Hepatocyte (in vitro differentiated cells): ENCODE measurements around the gene CAMKK2. TPM values are rescaled to one million over a fixed set of nuclear protein-coding genes. Genes with fewer than 3 reads are reported as not detected.
A peak's percentile ranks its signal among the peaks of the same experiment; 100 is the strongest.

Experiments
- DNase-seq: peaks from one replicate; pipeline ENCODE4 v3.0.0-alpha.2; 2016; ENCODE audit warnings: low spot score
- H2AFZ ChIP-seq: fragments of 200-600 bp; sonication (generic); 2 replicates; pipeline ENCODE4 v1.6.0; 2016; ENCODE audit warnings: antibody characterized with exemption, mild to moderate bottlenecking
- H3K27ac ChIP-seq: fragments of 200-600 bp; sonication (generic); 2 replicates; pipeline ENCODE4 v1.5.1; 2016; ENCODE audit warnings: mild to moderate bottlenecking
- H3K27me3 ChIP-seq: fragments of 200-600 bp; sonication (generic); 2 replicates; pipeline ENCODE4 v1.6.1; 2016
- H3K36me3 ChIP-seq: fragments of 200-600 bp; sonication (generic); replicated peaks from 2 replicates; pipeline ENCODE4 v1.5.1; 2016; ENCODE audit warnings: low read depth; ENCODE audit not compliant: insufficient read depth
- H3K4me1 ChIP-seq: fragments of 200-600 bp; sonication (generic); 2 replicates; pipeline ENCODE4 v1.5.1; 2016; ENCODE audit warnings: mild to moderate bottlenecking, moderate library complexity; ENCODE audit not compliant: insufficient read depth
- H3K4me2 ChIP-seq: fragments of 200-600 bp; sonication (generic); 2 replicates; pipeline ENCODE4 v1.6.0; 2016
- H3K4me3 ChIP-seq: fragments of 200-600 bp; sonication (generic); 2 replicates; pipeline ENCODE4 v1.5.1; 2016; ENCODE audit warnings: mild to moderate bottlenecking
- H3K79me2 ChIP-seq: fragments of 200-600 bp; sonication (generic); 2 replicates; pipeline ENCODE4 v1.6.0; 2017; ENCODE audit warnings: mild to moderate bottlenecking
- H3K9me2 ChIP-seq: fragments of 200-600 bp; sonication (generic); replicated peaks from 2 replicates; pipeline ENCODE4 v1.6.0; 2017; ENCODE audit warnings: mild to moderate bottlenecking; ENCODE audit not compliant: insufficient read depth
- H3K9me3 ChIP-seq: fragments of 200-600 bp; sonication (generic); 2 replicates; pipeline ENCODE4 v1.5.1; 2016; ENCODE audit warnings: low read depth, mild to moderate bottlenecking
- H4K20me1 ChIP-seq: fragments of 200-600 bp; sonication (generic); 2 replicates; pipeline ENCODE4 v1.6.0; 2016; ENCODE audit warnings: mild to moderate bottlenecking; ENCODE audit not compliant: insufficient read depth, poor library complexity, severe bottlenecking
- EZH2 ChIP-seq: fragments of 200-600 bp; sonication (generic); IDR thresholded peaks from 2 replicates; pipeline ENCODE4 v1.6.1; 2016; ENCODE audit warnings: antibody characterized with exemption, mild to moderate bottlenecking, borderline replicate concordance
- EZH2phosphoT487 ChIP-seq: fragments of 200-600 bp; sonication (generic); IDR thresholded peaks from one replicate; pipeline ENCODE4 v1.6.1; 2018; ENCODE audit warnings: antibody characterized with exemption, mild to moderate bottlenecking, low read depth, moderate library complexity; ENCODE audit not compliant: unreplicated experiment, severe bottlenecking
- WGBS: methylation state at CpG from one replicate; pipeline ENCODE4 v1.1.6; 2016; ENCODE audit warnings: low lambda C conversion rate; ENCODE audit errors: missing lambda C conversion rate; 5-methylcytosine and 5-hydroxymethylcytosine counted together
- polyA plus RNA-seq: library from polyadenylated mRNA; unstranded; fragments of >200 nt; fragmentation: Nextera tagmentation; extraction: Ambion mirVana; gene quantifications from 2 replicates; pipeline ENCODE4 v1.2.1, GENCODE V29; 2016
- total RNA-seq: library from RNA; depleted of rRNA; stranded (reverse); fragments of >200 nt; gene quantifications from 2 replicates; pipeline ENCODE4 v1.2.3, GENCODE V29; 2014
- TF ChIP-seq, protein P1 (sequence below): fragments of 200-600 bp; sonication (generic); IDR thresholded peaks from 2 replicates; pipeline ENCODE4 v1.5.1; 2016; ENCODE audit warnings: antibody characterized with exemption, mild to moderate bottlenecking; ENCODE audit not compliant: poor library complexity

Gene CAMKK2
- total and polyA plus RNA-seq, 2 experiments from 2014 or later: 21.5 to 21.9 TPM

DNA sequence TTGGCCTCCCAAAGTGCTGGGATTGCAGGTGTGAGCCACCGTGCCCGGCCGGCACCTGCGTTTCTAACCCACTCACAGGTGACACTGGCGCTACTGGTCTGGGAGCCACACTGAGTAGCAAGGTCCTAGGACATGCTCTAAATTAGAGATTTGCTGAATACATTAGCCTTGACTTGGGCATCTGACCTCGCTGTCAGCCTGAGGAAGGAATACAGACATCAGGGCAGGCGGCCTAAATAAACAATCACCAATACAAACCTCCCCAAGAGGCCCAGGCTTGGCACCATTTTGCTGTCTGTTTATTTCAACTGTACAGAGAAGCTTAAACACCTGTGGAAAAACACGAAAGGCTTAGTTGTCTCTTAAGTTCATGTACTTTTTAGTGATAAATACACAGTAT, 59.1 kb downstream of the CAMKK2 start:
- no peak for DNase-seq
- H3K27me3 ChIP-seq: no peaks in the 10 kb centered on the region
- H3K4me3 ChIP-seq: no peak overlapping the region
- H3K9me3 ChIP-seq: no peaks in the 10 kb centered on the region
- H3K4me1 ChIP-seq: peaks cover 11% of the 10 kb centered on the region
- no peak overlapping the region for H2AFZ ChIP-seq
- no peaks in the 10 kb centered on the region for H3K79me2 ChIP-seq
- H3K9me2 ChIP-seq: no peaks in the 10 kb centered on the region
- TF ChIP-seq EZH2phosphoT487: no peak
- TF ChIP-seq, protein P1, sequence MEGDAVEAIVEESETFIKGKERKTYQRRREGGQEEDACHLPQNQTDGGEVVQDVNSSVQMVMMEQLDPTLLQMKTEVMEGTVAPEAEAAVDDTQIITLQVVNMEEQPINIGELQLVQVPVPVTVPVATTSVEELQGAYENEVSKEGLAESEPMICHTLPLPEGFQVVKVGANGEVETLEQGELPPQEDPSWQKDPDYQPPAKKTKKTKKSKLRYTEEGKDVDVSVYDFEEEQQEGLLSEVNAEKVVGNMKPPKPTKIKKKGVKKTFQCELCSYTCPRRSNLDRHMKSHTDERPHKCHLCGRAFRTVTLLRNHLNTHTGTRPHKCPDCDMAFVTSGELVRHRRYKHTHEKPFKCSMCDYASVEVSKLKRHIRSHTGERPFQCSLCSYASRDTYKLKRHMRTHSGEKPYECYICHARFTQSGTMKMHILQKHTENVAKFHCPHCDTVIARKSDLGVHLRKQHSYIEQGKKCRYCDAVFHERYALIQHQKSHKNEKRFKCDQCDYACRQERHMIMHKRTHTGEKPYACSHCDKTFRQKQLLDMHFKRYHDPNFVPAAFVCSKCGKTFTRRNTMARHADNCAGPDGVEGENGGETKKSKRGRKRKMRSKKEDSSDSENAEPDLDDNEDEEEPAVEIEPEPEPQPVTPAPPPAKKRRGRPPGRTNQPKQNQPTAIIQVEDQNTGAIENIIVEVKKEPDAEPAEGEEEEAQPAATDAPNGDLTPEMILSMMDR: no peak
- TF ChIP-seq EZH2: no peak
- 98% methylated on average over 8 of the region's 8 CpGs for WGBS
- H4K20me1 ChIP-seq: no peaks in the 10 kb centered on the region
- H3K27ac ChIP-seq: peak overlapping the region; percentile 68
- H3K36me3 ChIP-seq: no peaks in the 10 kb centered on the region
- no peak overlapping the region for H3K4me2 ChIP-seq

- Histone ChIP-seq H3K36me3 (no peaks in the 10 kb centered on the region), H2AFZ (no peak overlapping the region), H3K79me2 (no peaks in the 10 kb centered on the region), H3K4me2 (no peak overlapping the region), H3K9me2 (no peaks in the 10 kb centered on the region), H3K4me3 (no peak overlapping the region), H3K27me3 (no peaks in the 10 kb centered on the region), H3K9me3 (no peaks in the 10 kb centered on the region), H3K4me1 (peaks cover 11% of the 10 kb centered on the region), H4K20me1 (no peaks in the 10 kb centered on the region), H3K27ac (peak overlapping the region; percentile 68)
- peak; percentile 42 for DNase-seq
- WGBS: 82% methylated on average over 9 of the region's 9 CpGs
- no peak for TF ChIP-seq EZH2phosphoT487
Observed at GRCh38 chr12:121236776-121237175, 59.7 kb downstream of the CAMKK2 start.

DNA sequence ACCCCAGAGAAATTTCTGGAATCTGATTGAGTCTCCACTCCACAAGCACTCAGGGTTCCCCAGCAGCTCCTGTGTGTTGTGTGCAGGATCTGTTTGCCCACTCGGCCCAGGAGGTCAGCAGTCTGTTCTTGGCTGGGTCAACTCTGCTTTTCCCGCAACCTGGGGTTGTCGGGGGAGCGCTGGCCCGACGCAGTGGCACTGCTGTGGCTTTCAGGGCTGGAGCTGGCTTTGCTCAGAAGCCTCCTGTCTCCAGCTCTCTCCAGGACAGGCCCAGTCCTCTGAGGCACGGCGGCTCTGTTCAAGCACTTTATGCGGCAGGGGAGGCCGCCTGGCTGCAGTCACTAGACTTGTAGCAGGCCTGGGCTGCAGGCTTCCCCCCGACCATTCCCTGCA, 62.9 kb downstream of the CAMKK2 start:
- Histone ChIP-seq H4K20me1 (no peaks in the 10 kb centered on the region), H3K4me3 (no peak overlapping the region), H3K4me2 (no peak overlapping the region), H3K9me3 (no peaks in the 10 kb centered on the region), H3K79me2 (no peaks in the 10 kb centered on the region), H3K27ac (no peak overlapping the region), H3K27me3 (no peaks in the 10 kb centered on the region), H3K4me1 (peaks cover 21% of the 10 kb centered on the region), H3K36me3 (no peaks in the 10 kb centered on the region), H3K9me2 (no peaks in the 10 kb centered on the region), H2AFZ (no peak overlapping the region)
- WGBS: 89% methylated on average over 11 of the region's 11 CpGs
- DNase-seq: no peak
- TF ChIP-seq, protein P1: no peak
- TF ChIP-seq EZH2phosphoT487 (no peak), EZH2 (no peak)

GRCh38 chr12:121232977-121233627, 63.4 kb downstream of the CAMKK2 start:
- 91% methylated on average over 14 of the region's 14 CpGs for WGBS
- Histone ChIP-seq H3K79me2 (no peaks in the 10 kb centered on the region), H3K36me3 (no peaks in the 10 kb centered on the region), H3K27ac (no peak overlapping the region), H4K20me1 (no peaks in the 10 kb centered on the region), H3K9me3 (no peaks in the 10 kb centered on the region), H3K4me1 (peaks cover 22% of the 10 kb centered on the region), H3K27me3 (no peaks in the 10 kb centered on the region), H3K9me2 (no peaks in the 10 kb centered on the region), H3K4me2 (no peak overlapping the region), H2AFZ (no peak overlapping the region), H3K4me3 (no peak overlapping the region)
- TF ChIP-seq, protein P1: no peak
- TF ChIP-seq EZH2phosphoT487 (no peak), EZH2 (no peak)
- DNase-seq: no peak
